Endothelial cell of umbilical vein (primary cell): ENCODE measurements around the gene MROH2A. TPM values are rescaled to one million over a fixed set of nuclear protein-coding genes. Genes with fewer than 3 reads are reported as not detected.

Experiments
- BruUV-seq: library from RNA; stranded (reverse); fragments of 400-500 nt; replicated peaks from 2 replicates; lab custom pipeline; 2021; lab: Mats Ljungman, UMichigan
- CTCF ChIA-PET: fragments of 300-600, 350-600 bp; sonication (Branson Sonifier 250); formaldehyde crosslinking; loops from one replicate; lab custom pipeline; 2021; ENCODE audit warnings: antibody characterized with exemption, inconsistent platforms; lab: Charles Lee
- POLR2A ChIA-PET: fragments of 300-600, 350-600 bp; sonication (Branson Sonifier 250); formaldehyde crosslinking; loops from one replicate; lab custom pipeline; 2021; ENCODE audit warnings: antibody characterized with exemption, inconsistent platforms; lab: Charles Lee
- DNase-seq: peaks from one replicate; pipeline ENCODE4 v3.0.0-alpha.2; 2011; ENCODE audit warnings: low read depth, low spot score
- FAIRE-seq: peaks from 2 replicates; lab custom pipeline; 2011; peaks lifted over from hg19 to GRCh38; lab: Jason Lieb, UNC
- H2AFZ ChIP-seq: 2 replicates; pipeline ENCODE4 v1.6.0; 2012; ENCODE audit warnings: low read depth, low read length, control low read depth, inconsistent platforms
- H3K27ac ChIP-seq: 2 replicates; pipeline ENCODE4 v1.5.1; 2011; ENCODE audit warnings: low read depth, mild to moderate bottlenecking, control low read depth, low read length, moderate library complexity; ENCODE audit not compliant: insufficient read depth
- H3K27me3 ChIP-seq, 2 experiments: 2 replicates each; pipeline versions ENCODE4 v1.6.0 to v1.6.1; 2011; ENCODE audit warnings: low read length in 2 of 2, mixed read lengths in 1 of 2; ENCODE audit not compliant: control insufficient read depth in 2 of 2, insufficient read depth in 2 of 2
- H3K36me3 ChIP-seq, 2 experiments: 2 replicates in 1 of 2; 3 replicates in 1 of 2; pipeline ENCODE4 v1.5.1; 2011; ENCODE audit warnings: low read length in 2 of 2, mild to moderate bottlenecking in 1 of 2, moderate library complexity in 1 of 2; ENCODE audit not compliant: control insufficient read depth in 2 of 2, insufficient read depth in 2 of 2; ENCODE audit errors: extremely low read depth in 1 of 2
- H3K4me1 ChIP-seq: 3 replicates; pipeline ENCODE4 v1.5.1; 2011; ENCODE audit warnings: mild to moderate bottlenecking, low read length; ENCODE audit not compliant: control insufficient read depth, insufficient read depth; ENCODE audit errors: extremely low read depth
- H3K4me2 ChIP-seq: 2 replicates; pipeline ENCODE4 v1.6.1; 2011; ENCODE audit warnings: low read length, control low read depth, mixed read lengths; ENCODE audit not compliant: insufficient read depth
- H3K4me3 ChIP-seq, 3 experiments: fragments of 200-600 bp in 1 of 3; sonication (generic), shearing (Covaris generic) in 1 of 3; replicated peaks in 1 of 3; 2 replicates each; pipeline ENCODE4 v1.5.1; 2011 to 2016; ENCODE audit warnings: control low read depth in 3 of 3, low read length in 3 of 3, mild to moderate bottlenecking in 2 of 3, inconsistent platforms in 1 of 3, low read depth in 1 of 3, moderate library complexity in 1 of 3; ENCODE audit not compliant: insufficient read depth in 1 of 3
- H3K79me2 ChIP-seq: 2 replicates; pipeline ENCODE4 v1.6.0; 2012; ENCODE audit warnings: low read length, inconsistent platforms; ENCODE audit not compliant: control insufficient read depth, insufficient read depth
- H3K9ac ChIP-seq: replicated peaks from 2 replicates; pipeline ENCODE3; 2011; ENCODE audit warnings: low read length, control low read depth; ENCODE audit not compliant: insufficient read depth; ENCODE audit errors: extremely low read depth
- H3K9me1 ChIP-seq: replicated peaks from 3 replicates; pipeline ENCODE4 v1.6.0; 2011; ENCODE audit warnings: mild to moderate bottlenecking, low read length; ENCODE audit not compliant: control insufficient read depth, insufficient read depth; ENCODE audit errors: extremely low read depth
- H3K9me3 ChIP-seq: replicated peaks from 2 replicates; pipeline ENCODE4 v1.5.1; 2012; ENCODE audit warnings: low read length, inconsistent platforms; ENCODE audit not compliant: control insufficient read depth, insufficient read depth
- H4K20me1 ChIP-seq: replicated peaks from 2 replicates; pipeline ENCODE3; 2011; ENCODE audit warnings: mild to moderate bottlenecking, low read length; ENCODE audit not compliant: control insufficient read depth, insufficient read depth; ENCODE audit errors: extremely low read depth
- EZH2 ChIP-seq: IDR thresholded peaks from 2 replicates; pipeline ENCODE4 v1.6.1; 2012; ENCODE audit warnings: borderline replicate concordance, low read depth, mild to moderate bottlenecking, moderate library complexity, low read length, inconsistent platforms; ENCODE audit not compliant: severe bottlenecking
- FOS ChIP-seq: IDR thresholded peaks from 2 replicates; pipeline ENCODE4 v1.6.1; 2011; ENCODE audit warnings: mild to moderate bottlenecking, low read length, moderate library complexity, borderline replicate concordance; ENCODE audit not compliant: insufficient read depth
- GATA2 ChIP-seq: IDR thresholded peaks from 2 replicates; pipeline ENCODE4 v1.7.0; 2011; ENCODE audit warnings: low read depth, mild to moderate bottlenecking, moderate library complexity, mixed read lengths, low read length; ENCODE audit not compliant: insufficient read length, insufficient read depth
- JUN ChIP-seq: IDR thresholded peaks from 2 replicates; pipeline ENCODE4 v1.6.1; 2011; ENCODE audit warnings: borderline replicate concordance, low read depth; ENCODE audit not compliant: insufficient read length, insufficient read depth
- MYC ChIP-seq: IDR thresholded peaks from one replicate; pipeline ENCODE4 v1.6.1; 2011; ENCODE audit warnings: mild to moderate bottlenecking, low read depth, low read length
- POLR2A ChIP-seq: IDR thresholded peaks from 2 replicates; pipeline ENCODE4 v1.6.1; 2012; ENCODE audit warnings: low read depth, mild to moderate bottlenecking, control low read depth, low read length
- POLR2AphosphoS5 ChIP-seq: IDR thresholded peaks from 2 replicates; pipeline ENCODE4 v1.6.1; 2012; ENCODE audit warnings: low read depth, mild to moderate bottlenecking, control low read depth, low read length, moderate library complexity; ENCODE audit not compliant: insufficient read depth
- dilution Hi-C: fragments of 300-500 bp; cut with MboI; formaldehyde crosslinking; loops from one replicate; pipeline ENCODE4 v1.15.0; 2019; ENCODE audit warnings: low sequenced_read_pairs; ENCODE audit not compliant: extremely low pct_ligation_motif_present
- intact Hi-C: fragments of 100-400 bp; cut with micrococcal nuclease; formaldehyde crosslinking; loops from one replicate; pipeline ENCODE4 v1.10.0; 2022
- polyA plus RNA-seq, 4 experiments: library from polyadenylated mRNA; depleted of rRNA in 3 of 4; stranded (reverse) in 3 of 4; unstranded in 1 of 4; fragments of >200 nt; gene quantifications; 2 replicates each; pipeline versions ENCODE4 v1.2.1 to v1.2.3, GENCODE V29; 2011 to 2012; ENCODE audit warnings: missing spikeins in 1 of 4
- total RNA-seq: library from RNA; stranded (reverse); gene quantifications from 2 replicates; pipeline ENCODE4 v1.2.3, GENCODE V29; 2021
- TF ChIP-seq, protein P1 (sequence below): IDR thresholded peaks from 2 replicates; pipeline ENCODE4 v1.6.1; 2011; ENCODE audit not compliant: insufficient read depth, insufficient read length
- TF ChIP-seq, protein P2 (sequence below), 2 donors: IDR thresholded peaks; 1 replicate in 1 of 2; 2 replicates in 1 of 2; pipeline ENCODE4 v1.5.1; 2011; ENCODE audit warnings: low read length in 2 of 2, mild to moderate bottlenecking in 2 of 2, moderate library complexity in 2 of 2, control low read depth in 1 of 2, inconsistent platforms in 1 of 2, low read depth in 1 of 2; ENCODE audit not compliant: insufficient read depth in 1 of 2; ENCODE audit errors: extremely low read depth in 1 of 2

Gene MROH2A
- total and polyA plus RNA-seq, 2 donors (not counting 3 experiments of a cell fraction or from before 2014, with no cell fraction given): not detected

DNA sequence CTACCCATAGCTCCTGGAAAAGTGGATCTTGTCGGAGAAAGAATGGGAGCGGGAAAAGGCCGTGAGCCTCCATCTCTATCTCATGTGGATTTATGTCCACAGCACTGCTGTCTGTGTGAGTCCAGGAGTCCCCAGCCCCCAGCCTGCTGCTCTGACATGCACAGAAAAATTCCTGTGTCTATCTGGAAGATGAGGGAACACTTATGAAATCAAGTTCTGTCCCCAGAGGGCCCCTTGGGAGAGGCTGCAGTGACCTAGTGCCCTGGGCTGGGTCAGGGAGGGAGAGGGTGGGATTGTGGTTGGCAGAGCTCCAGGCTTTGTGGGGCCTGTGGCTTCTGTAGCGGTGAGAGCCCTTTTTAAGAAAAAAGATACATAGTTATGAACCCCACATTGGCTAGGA lies 38.6 kb downstream of the MROH2A start:
- intact Hi-C loops: no loop called here
- DNase-seq (no peak), FAIRE-seq (no peak)
- H3K9me1 ChIP-seq: no peaks in the 10 kb centered on the region
- dilution Hi-C loops: no loop called here
- no peak overlapping the region for H3K27ac ChIP-seq
- POLR2A ChIA-PET: no interaction called here
- no peaks in the 10 kb centered on the region for H3K27me3 ChIP-seq
- H3K9me3 ChIP-seq: no peaks in the 10 kb centered on the region
- H3K4me3 ChIP-seq: no peak overlapping the region
- H3K9ac ChIP-seq: no peak overlapping the region
- H4K20me1 ChIP-seq: no peaks in the 10 kb centered on the region
- H3K36me3 ChIP-seq: no peaks in the 10 kb centered on the region
- H2AFZ ChIP-seq: no peak overlapping the region
- H3K79me2 ChIP-seq: no peaks in the 10 kb centered on the region
- no peak for TF ChIP-seq EZH2
- TF ChIP-seq JUN: no peak
- TF ChIP-seq FOS: no peak
- TF ChIP-seq POLR2A: no peak
- no peak for TF ChIP-seq MYC
- no peak for TF ChIP-seq POLR2AphosphoS5
- no peak for TF ChIP-seq GATA2
- CTCF ChIA-PET: no interaction called here
- H3K4me2 ChIP-seq: no peak overlapping the region
- no TSS peak for BruUV-seq
- H3K4me1 ChIP-seq: no peaks in the 10 kb centered on the region

GRCh38 chr2:233817361-233817911 lies 39.3 kb downstream of the MROH2A start:
- Histone ChIP-seq H3K4me2 (no peak overlapping the region), H3K27me3 (no peaks in the 10 kb centered on the region), H3K27ac (no peak overlapping the region), H3K36me3 (no peaks in the 10 kb centered on the region), H2AFZ (no peak overlapping the region), H3K4me3 (no peak overlapping the region), H3K9me1 (no peaks in the 10 kb centered on the region), H3K9me3 (no peaks in the 10 kb centered on the region), H3K4me1 (no peaks in the 10 kb centered on the region), H4K20me1 (no peaks in the 10 kb centered on the region), H3K79me2 (no peaks in the 10 kb centered on the region), H3K9ac (no peak overlapping the region)
- TF ChIP-seq EZH2 (no peak), JUN (no peak), POLR2A (no peak), GATA2 (no peak), FOS (no peak), MYC (no peak)
- TF ChIP-seq, protein P1, sequence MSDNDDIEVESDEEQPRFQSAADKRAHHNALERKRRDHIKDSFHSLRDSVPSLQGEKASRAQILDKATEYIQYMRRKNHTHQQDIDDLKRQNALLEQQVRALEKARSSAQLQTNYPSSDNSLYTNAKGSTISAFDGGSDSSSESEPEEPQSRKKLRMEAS: no peak
- TF ChIP-seq, protein P2, sequence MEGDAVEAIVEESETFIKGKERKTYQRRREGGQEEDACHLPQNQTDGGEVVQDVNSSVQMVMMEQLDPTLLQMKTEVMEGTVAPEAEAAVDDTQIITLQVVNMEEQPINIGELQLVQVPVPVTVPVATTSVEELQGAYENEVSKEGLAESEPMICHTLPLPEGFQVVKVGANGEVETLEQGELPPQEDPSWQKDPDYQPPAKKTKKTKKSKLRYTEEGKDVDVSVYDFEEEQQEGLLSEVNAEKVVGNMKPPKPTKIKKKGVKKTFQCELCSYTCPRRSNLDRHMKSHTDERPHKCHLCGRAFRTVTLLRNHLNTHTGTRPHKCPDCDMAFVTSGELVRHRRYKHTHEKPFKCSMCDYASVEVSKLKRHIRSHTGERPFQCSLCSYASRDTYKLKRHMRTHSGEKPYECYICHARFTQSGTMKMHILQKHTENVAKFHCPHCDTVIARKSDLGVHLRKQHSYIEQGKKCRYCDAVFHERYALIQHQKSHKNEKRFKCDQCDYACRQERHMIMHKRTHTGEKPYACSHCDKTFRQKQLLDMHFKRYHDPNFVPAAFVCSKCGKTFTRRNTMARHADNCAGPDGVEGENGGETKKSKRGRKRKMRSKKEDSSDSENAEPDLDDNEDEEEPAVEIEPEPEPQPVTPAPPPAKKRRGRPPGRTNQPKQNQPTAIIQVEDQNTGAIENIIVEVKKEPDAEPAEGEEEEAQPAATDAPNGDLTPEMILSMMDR (IDR thresholded peaks at IDR 0.05; ENCODE audit: extremely low read depth in 1 of 2, insufficient read depth in 1 of 2, low read depth in 1 of 2, low read length in 2 of 2): no peak
- DNase-seq: no peak
- no peak for FAIRE-seq
- ChIA-PET CTCF (no interaction called here), POLR2A (no interaction called here)
- dilution Hi-C loops: no loop called here
- intact Hi-C loops: no loop called here
- BruUV-seq: no TSS peak
